Thyroid gland (tissue), 4 donors: ENCODE measurements around the gene PCARE.

Experiments
- CTCF ChIP-seq, 6 experiments: fragments of 200-600 bp in 3 of 6; fragments of 450-650 bp in 3 of 6; sonication (generic) in 3 of 6; IDR thresholded peaks; one replicate each; pipeline ENCODE4 v1.5.1; 2016 to 2019; ENCODE audit warnings: antibody characterized with exemption in 6 of 6, mild to moderate bottlenecking in 2 of 6, inconsistent platforms in 1 of 6, moderate library complexity in 1 of 6
- POLR2A ChIP-seq, 2 donors: fragments of 450-650 bp; IDR thresholded peaks; one replicate each; pipeline ENCODE4 v1.6.1; 2017; ENCODE audit warnings: antibody characterized with exemption in 2 of 2, mild to moderate bottlenecking in 2 of 2, moderate library complexity in 1 of 2

- TF ChIP-seq POLR2A (IDR thresholded peaks at IDR 0.05) (no peak), CTCF (IDR thresholded peaks at IDR 0.05) (no peak)
Observed at GRCh38 chr2:29064346-29064715, 10.0 kb downstream of the PCARE start.
